ENCODE measurements around the gene CD109. TPM values are rescaled to one million over a fixed set of nuclear protein-coding genes. Genes with fewer than 3 reads are reported as not detected.

CD109 gene
- total RNA-seq, 1 donor from 2014 or later = 0.69 TPM

DNA sequence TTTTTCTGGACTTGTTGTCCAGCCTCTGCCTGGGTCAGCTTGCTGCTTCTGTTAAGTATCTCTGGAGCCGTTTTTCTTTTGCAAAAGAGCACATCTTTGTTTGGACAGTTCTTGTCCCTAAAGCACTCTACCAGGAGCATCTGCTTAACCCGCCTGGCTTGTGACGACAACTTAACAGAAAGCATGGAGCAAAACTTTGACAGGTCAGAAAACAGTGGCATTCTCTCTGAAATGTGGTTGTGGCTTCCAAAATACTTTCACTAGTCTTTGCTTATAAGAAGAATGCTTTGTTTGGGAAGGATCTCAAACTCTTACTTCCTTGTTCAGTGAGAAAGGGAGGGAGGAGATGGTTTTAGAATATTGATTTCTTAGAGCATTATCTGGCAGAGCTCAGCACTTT lies 47.6 kb downstream of the CD109 start:
- DNase-seq = no peak
- CTCF ChIA-PET = interaction anchor here (9.8 kb wide), 1 partner anchor 1464 kb away, joined by 272 read pairs; the partner anchor contains the start of gene COL12A1
- intact Hi-C loops (cut with micrococcal nuclease) = no loop called here
- Mint-ChIP-seq H3K36me3 (ENCODE audit: low read depth) (no peaks in the 10 kb centered on the region), H3K4me1 (no peaks in the 10 kb centered on the region), H3K4me3 (no peak overlapping the region), H3K9me3 (no peaks in the 10 kb centered on the region), H3K27me3 (no peaks in the 10 kb centered on the region), H3K27ac (no peak overlapping the region)
- ATAC-seq (ENCODE audit: low read depth) = no peak
- TF ChIP-seq, protein P1, sequence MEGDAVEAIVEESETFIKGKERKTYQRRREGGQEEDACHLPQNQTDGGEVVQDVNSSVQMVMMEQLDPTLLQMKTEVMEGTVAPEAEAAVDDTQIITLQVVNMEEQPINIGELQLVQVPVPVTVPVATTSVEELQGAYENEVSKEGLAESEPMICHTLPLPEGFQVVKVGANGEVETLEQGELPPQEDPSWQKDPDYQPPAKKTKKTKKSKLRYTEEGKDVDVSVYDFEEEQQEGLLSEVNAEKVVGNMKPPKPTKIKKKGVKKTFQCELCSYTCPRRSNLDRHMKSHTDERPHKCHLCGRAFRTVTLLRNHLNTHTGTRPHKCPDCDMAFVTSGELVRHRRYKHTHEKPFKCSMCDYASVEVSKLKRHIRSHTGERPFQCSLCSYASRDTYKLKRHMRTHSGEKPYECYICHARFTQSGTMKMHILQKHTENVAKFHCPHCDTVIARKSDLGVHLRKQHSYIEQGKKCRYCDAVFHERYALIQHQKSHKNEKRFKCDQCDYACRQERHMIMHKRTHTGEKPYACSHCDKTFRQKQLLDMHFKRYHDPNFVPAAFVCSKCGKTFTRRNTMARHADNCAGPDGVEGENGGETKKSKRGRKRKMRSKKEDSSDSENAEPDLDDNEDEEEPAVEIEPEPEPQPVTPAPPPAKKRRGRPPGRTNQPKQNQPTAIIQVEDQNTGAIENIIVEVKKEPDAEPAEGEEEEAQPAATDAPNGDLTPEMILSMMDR (IDR thresholded peaks at IDR 0.05) = no peak
- POLR2A ChIA-PET = no interaction called here

DNA sequence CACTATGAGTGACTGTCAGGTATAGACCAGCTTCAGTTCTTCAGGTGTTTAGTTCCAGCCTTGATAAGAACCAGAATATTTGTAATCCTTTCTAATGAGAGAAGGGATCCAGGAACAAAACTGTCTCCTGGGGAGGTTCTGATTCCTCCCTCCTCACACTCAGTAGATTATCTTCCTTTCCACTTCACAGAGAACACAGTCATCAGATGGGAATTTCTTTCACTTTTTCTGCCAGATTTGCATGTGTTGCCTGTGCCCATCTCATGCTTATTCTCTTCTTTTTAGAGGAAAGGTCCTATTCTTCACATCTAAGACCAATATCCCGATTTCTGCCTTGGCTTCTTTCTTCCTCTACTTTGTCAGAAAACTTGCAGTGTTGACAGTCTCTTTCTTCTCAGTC lies 50.8 kb downstream of the CD109 start:
- CTCF ChIA-PET = no interaction called here
- no peaks in the 10 kb centered on the region for H3K36me3 Mint-ChIP-seq (ENCODE audit: low read depth)
- intact Hi-C loops (cut with micrococcal nuclease) = no loop called here
- H3K27ac Mint-ChIP-seq = no peak overlapping the region
- ATAC-seq (ENCODE audit: low read depth) = no peak
- H3K4me1 Mint-ChIP-seq = no peaks in the 10 kb centered on the region
- no peaks in the 10 kb centered on the region for H3K9me3 Mint-ChIP-seq
- POLR2A ChIA-PET = no interaction called here
- TF ChIP-seq, protein P1 (IDR thresholded peaks at IDR 0.05) = no peak
- H3K27me3 Mint-ChIP-seq = no peaks in the 10 kb centered on the region
- H3K4me3 Mint-ChIP-seq = no peak overlapping the region
- DNase-seq = no peak

DNA sequence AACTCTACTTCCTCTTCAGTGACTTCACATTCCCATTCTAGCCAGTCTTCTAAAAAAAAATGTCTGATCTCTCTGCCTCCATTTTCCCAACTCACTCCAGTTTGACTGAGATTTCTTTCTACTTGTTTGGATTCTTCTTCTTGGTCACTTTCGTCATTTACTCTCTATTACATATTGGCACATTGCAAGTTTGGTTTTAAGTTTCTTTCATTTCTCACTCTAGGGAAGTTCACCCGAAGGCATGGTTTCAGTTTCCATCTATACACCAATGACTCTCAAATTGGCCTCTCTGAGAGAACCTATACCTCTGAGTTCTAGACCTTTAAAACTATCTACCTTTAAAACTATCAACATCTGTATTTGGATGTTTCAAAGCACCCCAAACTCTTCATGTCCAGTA lies 51.3 kb downstream of the CD109 start:
- intact Hi-C loops (cut with micrococcal nuclease) = no loop called here
- POLR2A ChIA-PET = no interaction called here
- Mint-ChIP-seq H3K27me3 (no peaks in the 10 kb centered on the region), H3K27ac (no peak overlapping the region), H3K36me3 (ENCODE audit: low read depth) (no peaks in the 10 kb centered on the region), H3K9me3 (no peaks in the 10 kb centered on the region), H3K4me1 (no peaks in the 10 kb centered on the region), H3K4me3 (no peak overlapping the region)
- DNase-seq (no peak), ATAC-seq (ENCODE audit: low read depth) (peak; percentile 80)
- TF ChIP-seq, protein P1 (IDR thresholded peaks at IDR 0.05) = no peak
- CTCF ChIA-PET = interaction anchor here (1.2 to 2.3 kb wide), 3 partner anchors 10 to 1461 kb away, joined by 5 to 13 read pairs (median 11); no protein-coding TSS in a partner anchor

DNA sequence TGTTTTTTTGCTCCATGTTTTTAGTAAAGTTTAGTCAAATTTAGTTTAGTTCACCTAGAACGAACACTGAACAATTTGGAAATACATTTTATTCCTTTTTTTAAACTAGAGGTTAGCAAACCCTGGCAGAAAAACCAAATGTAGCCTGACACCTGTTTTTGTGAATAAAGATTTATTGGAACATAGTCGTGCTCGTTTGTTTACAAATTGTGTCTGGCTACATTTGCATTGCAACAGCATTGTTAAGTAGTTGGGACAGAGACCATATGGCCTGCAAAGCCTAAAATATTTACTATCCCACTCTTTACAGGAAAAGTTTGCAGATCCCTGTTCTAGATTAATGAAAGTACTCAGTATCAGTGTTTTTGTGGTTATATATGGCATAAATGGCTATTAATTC lies 56.9 kb downstream of the CD109 start:
- intact Hi-C loops (cut with micrococcal nuclease) = no loop called here
- TF ChIP-seq, protein P1 (IDR thresholded peaks at IDR 0.05) = no peak
- CTCF ChIA-PET = no interaction called here
- ATAC-seq (ENCODE audit: low read depth) (no peak), DNase-seq (no peak)
- peaks cover 1% of the 10 kb centered on the region for H3K27me3 Mint-ChIP-seq
- H3K27ac Mint-ChIP-seq = no peak overlapping the region
- no peaks in the 10 kb centered on the region for H3K9me3 Mint-ChIP-seq
- H3K4me1 Mint-ChIP-seq = no peaks in the 10 kb centered on the region
- no peak overlapping the region for H3K4me3 Mint-ChIP-seq
- no peaks in the 10 kb centered on the region for H3K36me3 Mint-ChIP-seq (ENCODE audit: low read depth)
- POLR2A ChIA-PET = no interaction called here

DNA sequence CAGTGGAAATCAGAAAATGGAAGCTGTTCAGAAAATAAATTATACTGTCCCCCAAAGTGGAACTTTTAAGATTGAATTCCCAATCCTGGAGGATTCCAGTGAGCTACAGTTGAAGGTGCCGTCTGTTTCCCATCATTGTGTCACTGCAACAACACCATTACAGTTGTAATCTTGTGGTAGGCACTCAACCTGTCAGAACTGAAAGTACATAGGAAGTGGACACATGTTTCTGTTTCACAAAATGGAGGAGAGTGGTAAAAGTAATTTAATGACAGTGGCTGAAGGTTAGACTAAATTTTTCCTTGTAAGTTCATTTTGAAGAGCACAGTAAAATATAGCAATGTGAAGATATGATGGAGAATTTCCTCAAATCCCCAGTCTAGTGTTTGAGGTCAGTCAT lies 70.0 kb downstream of the CD109 start:
- no peak overlapping the region for H3K27ac Mint-ChIP-seq
- H3K4me1 Mint-ChIP-seq = no peaks in the 10 kb centered on the region
- no peak overlapping the region for H3K4me3 Mint-ChIP-seq
- CTCF ChIA-PET = no interaction called here
- DNase-seq (no peak), ATAC-seq (ENCODE audit: low read depth) (no peak)
- H3K27me3 Mint-ChIP-seq = no peaks in the 10 kb centered on the region
- POLR2A ChIA-PET = no interaction called here
- H3K36me3 Mint-ChIP-seq (ENCODE audit: low read depth) = no peaks in the 10 kb centered on the region
- TF ChIP-seq, protein P1 (IDR thresholded peaks at IDR 0.05) = no peak
- intact Hi-C loops (cut with micrococcal nuclease) = no loop called here
- H3K9me3 Mint-ChIP-seq = no peaks in the 10 kb centered on the region

Measured in activated B cell treated with CpG ODN at 0.5 μM for 24 hours (primary cell).